NCI-H526 treated with DMSO at 0.1 percent for 48 hours (cell line): ENCODE results near the gene GARIN5B.

ENCODE experiments used
- DNase-seq: peaks from one replicate; lab custom pipeline; 2025; lab: John Stamatoyannopoulos, UW

The GARIN5B gene

GRCh38 chr19:55370305-55370988 is 7.4 kb upstream of the GARIN5B start, which contains the start of gene IL11:
Gene IL11, minus strand, starts transcription at chr19:55370463. Its CDS starts 153 bp downstream, at chr19:55370310.
- DNase-seq, result no peak

GRCh38 chr19:55369653-55370304 is 6.7 kb upstream of the GARIN5B start:
- DNase-seq, result peak; percentile 47

- DNase-seq, result no peak
Observed at GRCh38 chr19:55368701-55369563, 5.9 kb upstream of the GARIN5B start.

GRCh38 chr19:55368106-55368505 is 5.0 kb upstream of the GARIN5B start:
- no peak for DNase-seq

GRCh38 chr19:55366790-55367189 is 3.7 kb upstream of the GARIN5B start:
- DNase-seq, result no peak

GRCh38 chr19:55365964-55366363 is 2.9 kb upstream of the GARIN5B start:
- DNase-seq, result no peak

- no peak for DNase-seq
Observed at GRCh38 chr19:55365245-55365644, 2.2 kb upstream of the GARIN5B start.

GRCh38 chr19:55362174-55362989 is 678 bp downstream of the GARIN5B start:
- no peak for DNase-seq

- DNase-seq, result no peak
Observed at GRCh38 chr19:55360902-55361301, 2.2 kb downstream of the GARIN5B start.

GRCh38 chr19:55358943-55359908 is 3.8 kb downstream of the GARIN5B start:
- DNase-seq, result no peak

GRCh38 chr19:55358493-55358892 is 4.6 kb downstream of the GARIN5B start:
- no peak for DNase-seq

GRCh38 chr19:55355213-55355821 is 7.7 kb downstream of the GARIN5B start:
- no peak for DNase-seq

GRCh38 chr19:55354698-55355212 is 8.3 kb downstream of the GARIN5B start, which contains the start of gene COX6B2:
Gene COX6B2, minus strand, starts transcription at chr19:55354719. Its CDS starts 198 bp downstream, at chr19:55354521.
- DNase-seq, result no peak

- DNase-seq, result no peak
Observed at GRCh38 chr19:55353803-55354697, 9.0 kb downstream of the GARIN5B start.

GRCh38 chr19:55353356-55353802 is 9.7 kb downstream of the GARIN5B start:
- DNase-seq, result no peak

- DNase-seq, result no peak
Observed at GRCh38 chr19:55352549-55353145, 10.4 kb downstream of the GARIN5B start.

- DNase-seq, result no peak
Observed at GRCh38 chr19:55352040-55352439, 11.0 kb downstream of the GARIN5B start.

GRCh38 chr19:55350620-55351315 is 12.3 kb downstream of the GARIN5B start:
- DNase-seq, result no peak
